Naive thymus-derived CD8-positive, alpha-beta T cell (primary cell): Measurements from ENCODE around the gene CLRN1. TPM values are rescaled to one million over a fixed set of nuclear protein-coding genes. Genes with fewer than 3 reads are reported as not detected.

Experiments
- ATAC-seq, 2 donors: fragments of 150-1000 bp; cut with Tn5 transposase in 1 of 2; sonication (Bioruptor Pico), chemical (Tn5 transposase) in 1 of 2; 1 replicate in 1 of 2; 2 replicates in 1 of 2; pipeline ENCODE4 v1.10.0; 2021; ENCODE audit warnings: mild to moderate bottlenecking in 2 of 2, moderate library complexity in 2 of 2
- POLR2A ChIA-PET: fragments of 350-600 bp; sonication (Branson Sonifier 250); formaldehyde crosslinking; loops from one replicate; lab custom pipeline; 2021; ENCODE audit warnings: antibody characterized with exemption; lab: Charles Lee
- DNase-seq, 10 donors: peaks; one replicate each; pipeline versions ENCODE4 v3.0.0 to v3.0.0-alpha.2; 2020 to 2022
- H3K27ac Mint-ChIP-seq, 10 donors: one replicate each; pipeline ENCODE4 v1.8.0; 2020 to 2022; ENCODE audit warnings: mild to moderate bottlenecking in 10 of 10, mixed read lengths in 10 of 10, moderate library complexity in 4 of 10, inconsistent platforms in 1 of 10
- H3K27me3 Mint-ChIP-seq, 5 donors: one replicate each; pipeline ENCODE4 v1.8.0; 2021 to 2022; ENCODE audit warnings: mixed read lengths in 5 of 5
- H3K36me3 Mint-ChIP-seq, 3 donors: one replicate each; pipeline ENCODE4 v1.8.0; 2020 to 2022; ENCODE audit warnings: mixed read lengths in 3 of 3, mild to moderate bottlenecking in 2 of 3, inconsistent platforms in 1 of 3
- H3K4me1 Mint-ChIP-seq, 4 donors: one replicate each; pipeline ENCODE4 v1.8.0; 2021 to 2022; ENCODE audit warnings: mixed read lengths in 4 of 4
- H3K4me3 Mint-ChIP-seq, 10 donors: one replicate each; pipeline ENCODE4 v1.8.0; 2020 to 2022; ENCODE audit warnings: mild to moderate bottlenecking in 10 of 10, mixed read lengths in 10 of 10, moderate library complexity in 6 of 10, inconsistent platforms in 1 of 10
- H3K9me3 Mint-ChIP-seq, 9 donors: one replicate each; pipeline ENCODE4 v1.8.0; 2020 to 2022; ENCODE audit warnings: mixed read lengths in 9 of 9, mild to moderate bottlenecking in 3 of 9, inconsistent platforms in 1 of 9, moderate library complexity in 1 of 9
- polyA plus RNA-seq, 3 donors: library from polyadenylated mRNA; unstranded; fragments of 300-500 nt; fragmentation: Illumina TruSeq; gene quantifications; one replicate each; pipeline ENCODE4 v1.2.3, GENCODE V29; 2021
- total RNA-seq, 8 experiments: library from RNA in 2 of 8; stranded (reverse) in 2 of 8; gene quantifications; one replicate each; pipeline ENCODE4 v1.2.3 and lab custom pipeline; 2021 to 2026

The CLRN1 gene
- total and polyA plus RNA-seq, 5 experiments from 2014 or later, result not detected

GRCh38 chr3:150930839-150931238 lies 41.7 kb downstream of the CLRN1 start:
- Mint-ChIP-seq H3K4me1 (peaks cover 0 to 4% (median 2%) of the 10 kb centered on the region in 4 donors), H3K36me3 (no peaks in the 10 kb centered on the region), H3K9me3 (no peaks in the 10 kb centered on the region), H3K27ac (no peak overlapping the region), H3K4me3 (no peak overlapping the region), H3K27me3 (peaks cover 5 to 19% (median 10%) of the 10 kb centered on the region in 5 donors)
- no peak for DNase-seq
- POLR2A ChIA-PET, result no interaction called here
- ATAC-seq, result no peak

GRCh38 chr3:150928234-150928633 lies 44.3 kb downstream of the CLRN1 start:
- Mint-ChIP-seq H3K27ac (no peak overlapping the region), H3K4me3 (no peak overlapping the region), H3K9me3 (no peaks in the 10 kb centered on the region), H3K4me1 (peaks cover 0 to 13% (median 8%) of the 10 kb centered on the region in 4 donors), H3K36me3 (no peaks in the 10 kb centered on the region), H3K27me3 (peaks cover 4 to 27% (median 12%) of the 10 kb centered on the region in 5 donors)
- no peak for ATAC-seq
- POLR2A ChIA-PET, result no interaction called here
- DNase-seq, result no peak

- no peak for DNase-seq
- POLR2A ChIA-PET, result interaction anchor here (0.8 kb wide), 1 partner anchor 220 kb away, joined by 4 read pairs; no protein-coding TSS in a partner anchor
- peak overlapping the region in 1 of 10 donors; percentile 61 for H3K4me3 Mint-ChIP-seq
- H3K36me3 Mint-ChIP-seq, result no peaks in the 10 kb centered on the region
- ATAC-seq, result no peak
- peaks cover 0 to 13% (median 8%) of the 10 kb centered on the region in 4 donors for H3K4me1 Mint-ChIP-seq
- no peak overlapping the region for H3K27ac Mint-ChIP-seq
- H3K27me3 Mint-ChIP-seq, result peaks cover 5 to 18% (median 9%) of the 10 kb centered on the region in 5 donors
- no peaks in the 10 kb centered on the region for H3K9me3 Mint-ChIP-seq
Observed at GRCh38 chr3:150926328-150926727, 46.2 kb downstream of the CLRN1 start.

GRCh38 chr3:150925751-150926201 lies 46.8 kb downstream of the CLRN1 start:
- Mint-ChIP-seq H3K36me3 (no peaks in the 10 kb centered on the region), H3K4me1 (peaks cover 0 to 13% (median 8%) of the 10 kb centered on the region in 4 donors), H3K9me3 (no peaks in the 10 kb centered on the region), H3K27me3 (peaks cover 5 to 18% (median 9%) of the 10 kb centered on the region in 5 donors), H3K4me3 (peak overlapping the region; percentile 44 to 77 (median 66)), H3K27ac (peak overlapping the region in 1 of 10 donors; percentile 74)
- DNase-seq (peak; percentile 14 to 76 (median 48)), ATAC-seq (peak; percentile 83 to 88)
- POLR2A ChIA-PET, result interaction anchor here (0.8 kb wide), 1 partner anchor 221 kb away, joined by 4 read pairs; no protein-coding TSS in a partner anchor

GRCh38 chr3:150922611-150923010 lies 49.9 kb downstream of the CLRN1 start:
- POLR2A ChIA-PET, result no interaction called here
- H3K27ac Mint-ChIP-seq, result no peak overlapping the region

GRCh38 chr3:150921209-150921608 lies 51.3 kb downstream of the CLRN1 start:
- Mint-ChIP-seq H3K36me3 (no peaks in the 10 kb centered on the region), H3K9me3 (no peaks in the 10 kb centered on the region), H3K4me3 (no peak overlapping the region), H3K4me1 (peaks cover 0 to 13% (median 8%) of the 10 kb centered on the region in 4 donors), H3K27me3 (peaks cover 10 to 35% (median 13%) of the 10 kb centered on the region in 5 donors), H3K27ac (no peak overlapping the region)
- POLR2A ChIA-PET, result no interaction called here
- no peak for ATAC-seq
- no peak for DNase-seq

More at GRCh38 chr3:150922611-150923010, 49.9 kb downstream of the CLRN1 start:
- peaks cover 10 to 30% (median 13%) of the 10 kb centered on the region in 5 donors for H3K27me3 Mint-ChIP-seq
- DNase-seq (no peak), ATAC-seq (no peak)
- no peaks in the 10 kb centered on the region for H3K36me3 Mint-ChIP-seq
- peaks cover 0 to 13% (median 8%) of the 10 kb centered on the region in 4 donors for H3K4me1 Mint-ChIP-seq
- H3K4me3 Mint-ChIP-seq, result no peak overlapping the region
- H3K9me3 Mint-ChIP-seq, result no peaks in the 10 kb centered on the region

GRCh38 chr3:150920236-150920635 lies 52.3 kb downstream of the CLRN1 start:
- POLR2A ChIA-PET, result no interaction called here

GRCh38 chr3:150917951-150918350 lies 54.6 kb downstream of the CLRN1 start:
- Mint-ChIP-seq H3K4me3 (no peak overlapping the region), H3K9me3 (no peaks in the 10 kb centered on the region), H3K36me3 (no peaks in the 10 kb centered on the region), H3K27me3 (peaks cover 4 to 31% (median 7%) of the 10 kb centered on the region in 5 donors), H3K27ac (no peak overlapping the region), H3K4me1 (no peaks in the 10 kb centered on the region)
- no peak for ATAC-seq
- POLR2A ChIA-PET, result no interaction called here
- DNase-seq, result no peak

More at GRCh38 chr3:150920236-150920635, 52.3 kb downstream of the CLRN1 start:
- Mint-ChIP-seq H3K27me3 (peaks cover 7 to 33% (median 9%) of the 10 kb centered on the region in 5 donors), H3K4me1 (peaks cover 0 to 3% (median under 1%) of the 10 kb centered on the region in 4 donors), H3K27ac (no peak overlapping the region), H3K4me3 (no peak overlapping the region), H3K9me3 (no peaks in the 10 kb centered on the region), H3K36me3 (no peaks in the 10 kb centered on the region)
- no peak for DNase-seq
- no peak for ATAC-seq

- H3K36me3 Mint-ChIP-seq, result no peaks in the 10 kb centered on the region
- H3K4me1 Mint-ChIP-seq, result no peaks in the 10 kb centered on the region
- no peak overlapping the region for H3K4me3 Mint-ChIP-seq
- DNase-seq (no peak), ATAC-seq (no peak)
- peaks cover 0 to 18% (median 11%) of the 10 kb centered on the region in 5 donors for H3K27me3 Mint-ChIP-seq
- no peak overlapping the region for H3K27ac Mint-ChIP-seq
- POLR2A ChIA-PET, result no interaction called here
- no peaks in the 10 kb centered on the region for H3K9me3 Mint-ChIP-seq
Observed at GRCh38 chr3:150913133-150913922, 59.2 kb downstream of the CLRN1 start.

GRCh38 chr3:150912501-150912900 lies 60.0 kb downstream of the CLRN1 start:
- Mint-ChIP-seq H3K4me1 (no peaks in the 10 kb centered on the region), H3K27ac (no peak overlapping the region), H3K4me3 (no peak overlapping the region), H3K9me3 (no peaks in the 10 kb centered on the region), H3K27me3 (peaks cover 3 to 21% (median 12%) of the 10 kb centered on the region in 5 donors), H3K36me3 (no peaks in the 10 kb centered on the region)
- DNase-seq (no peak), ATAC-seq (no peak)
- POLR2A ChIA-PET, result no interaction called here

- Mint-ChIP-seq H3K27ac (no peak overlapping the region), H3K4me3 (no peak overlapping the region), H3K9me3 (no peaks in the 10 kb centered on the region), H3K36me3 (no peaks in the 10 kb centered on the region), H3K27me3 (peaks cover 3 to 25% (median 16%) of the 10 kb centered on the region in 5 donors), H3K4me1 (no peaks in the 10 kb centered on the region)
- ATAC-seq (no peak), DNase-seq (no peak)
- POLR2A ChIA-PET, result no interaction called here
Observed at GRCh38 chr3:150911771-150912170, 60.8 kb downstream of the CLRN1 start.

GRCh38 chr3:150906461-150906860 lies 66.1 kb downstream of the CLRN1 start:
- Mint-ChIP-seq H3K36me3 (no peaks in the 10 kb centered on the region), H3K27ac (no peak overlapping the region), H3K4me3 (no peak overlapping the region), H3K27me3 (peaks cover 3 to 25% (median 21%) of the 10 kb centered on the region in 5 donors), H3K9me3 (no peaks in the 10 kb centered on the region), H3K4me1 (no peaks in the 10 kb centered on the region)
- ATAC-seq, result no peak
- POLR2A ChIA-PET, result no interaction called here
- DNase-seq, result no peak

GRCh38 chr3:150905746-150906145 lies 66.8 kb downstream of the CLRN1 start:
- no peak overlapping the region for H3K27ac Mint-ChIP-seq
- DNase-seq (no peak), ATAC-seq (no peak)
- no peaks in the 10 kb centered on the region for H3K36me3 Mint-ChIP-seq
- no peak overlapping the region for H3K4me3 Mint-ChIP-seq
- H3K9me3 Mint-ChIP-seq, result no peaks in the 10 kb centered on the region
- peaks cover 3 to 25% (median 17%) of the 10 kb centered on the region in 5 donors for H3K27me3 Mint-ChIP-seq
- POLR2A ChIA-PET, result no interaction called here
- no peaks in the 10 kb centered on the region for H3K4me1 Mint-ChIP-seq
